ENCODE data around the gene MRPS15.

The MRPS15 gene

GRCh38 chr1:36419569-36419968, 44.6 kb downstream of the MRPS15 start:
- no peak for DNase-seq (ENCODE audit: low read depth)

GRCh38 chr1:36419140-36419539, 45.0 kb downstream of the MRPS15 start:
- no peak for DNase-seq (ENCODE audit: low read depth)

DNA sequence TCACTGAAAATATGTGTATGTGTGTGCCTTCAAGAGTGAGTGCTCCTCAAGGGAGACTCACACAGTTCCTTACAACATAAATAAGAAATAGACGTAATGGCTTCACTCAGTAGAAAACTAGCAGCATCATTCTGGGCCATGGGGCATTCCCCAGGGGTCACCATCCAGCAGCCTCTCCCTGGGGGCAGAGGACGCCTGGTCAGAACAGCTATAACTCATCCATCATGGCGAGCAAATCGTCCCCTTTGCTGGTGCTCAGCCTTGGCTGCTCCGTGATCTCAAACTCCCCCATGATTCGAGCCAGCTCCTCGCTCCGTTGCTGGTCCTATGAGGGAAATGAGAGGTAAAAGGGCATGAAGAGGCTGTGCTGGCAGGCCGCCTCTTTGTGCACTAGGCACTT, 46.3 kb downstream of the MRPS15 start:
- DNase-seq (ENCODE audit: low read depth), result no peak

DNA sequence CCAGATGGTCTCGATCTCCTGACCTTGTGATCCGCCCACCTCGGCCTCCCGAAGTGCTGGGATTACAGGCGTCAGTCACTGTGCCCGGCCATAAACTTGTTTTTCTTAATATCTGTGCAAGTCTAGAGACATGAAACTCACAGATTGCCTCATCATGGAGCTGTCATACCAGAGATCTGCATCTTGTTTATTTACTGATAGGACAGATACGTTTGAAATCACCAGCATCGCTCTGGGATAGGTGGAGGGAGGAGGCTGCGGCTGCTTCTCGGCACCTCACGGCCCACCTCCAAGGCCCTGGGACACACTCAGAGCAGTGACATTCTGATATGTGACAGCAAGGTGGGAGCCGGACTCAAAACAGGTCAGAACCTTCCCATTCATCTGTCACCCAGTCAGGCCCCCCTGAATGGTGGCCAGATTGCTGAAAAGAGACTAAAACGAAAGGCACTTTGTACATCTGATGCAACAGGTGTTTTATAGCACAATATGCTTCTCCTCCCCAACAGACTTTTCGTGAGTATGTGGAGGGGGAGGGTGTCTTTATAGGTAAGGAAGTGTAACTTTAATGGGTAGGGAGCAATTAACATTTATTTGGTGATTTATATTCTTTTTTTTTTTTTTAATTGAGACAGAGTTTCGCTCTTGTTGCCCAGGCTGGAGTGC, 48.4 kb downstream of the MRPS15 start:
- no peak for DNase-seq (ENCODE audit: low read depth)

- DNase-seq (ENCODE audit: low read depth), result no peak
Observed at GRCh38 chr1:36414384-36414783, 49.8 kb downstream of the MRPS15 start.

- no peak for DNase-seq (ENCODE audit: low read depth)
Observed at GRCh38 chr1:36411674-36412648, 52.2 kb downstream of the MRPS15 start.

DNA sequence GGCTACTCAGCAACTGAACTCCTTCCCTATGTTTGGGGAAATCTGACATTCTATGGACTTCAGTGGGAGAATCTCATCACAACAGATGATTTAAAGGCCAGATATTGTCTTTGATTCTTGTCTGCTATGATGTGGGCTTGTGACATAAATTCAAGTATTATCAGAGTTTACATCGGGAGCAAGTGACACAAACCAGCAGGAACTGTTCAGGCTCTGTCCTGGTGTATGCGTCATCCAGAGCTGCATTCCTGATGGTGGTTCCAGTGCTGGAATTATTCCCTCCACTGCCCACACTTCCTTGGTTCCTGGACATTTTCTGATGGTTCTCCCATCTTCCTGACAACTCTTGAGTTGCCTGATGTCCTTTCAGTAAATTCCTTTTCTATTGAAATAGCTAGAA, 55.7 kb downstream of the MRPS15 start:
- no peak for DNase-seq (ENCODE audit: low read depth)

- no peak for DNase-seq (ENCODE audit: low read depth)
Observed at GRCh38 chr1:36406440-36406839, 57.7 kb downstream of the MRPS15 start.

Measured in fibroblast of the conjunctiva (primary cell).